K562 (cell line): ENCODE data around the gene ZSCAN25. TPM values are rescaled to one million over a fixed set of nuclear protein-coding genes. Genes with fewer than 3 reads are reported as not detected.
A peak's percentile ranks its signal among the peaks of the same experiment; 100 is the strongest.

Source experiments
- BDP1 ChIP-seq: IDR thresholded peaks from 3 replicates; pipeline ENCODE4 v1.6.1; 2011; ENCODE audit not compliant: insufficient read length, insufficient read depth
- HMG20A ChIP-seq: fragments of 450-650 bp; formaldehyde crosslinking; conservative IDR thresholded peaks from 2 replicates; pipeline ENCODE4 v1.4.0; 2020; ENCODE audit warnings: mild to moderate bottlenecking, mixed read lengths
- JUNB ChIP-seq: fragments of 450-650 bp; formaldehyde crosslinking; conservative IDR thresholded peaks from 2 replicates; pipeline ENCODE4 v1.4.0; 2020; ENCODE audit warnings: mild to moderate bottlenecking
- MED1 ChIP-seq: sonication (generic); formaldehyde crosslinking; IDR thresholded peaks from 2 replicates; pipeline ENCODE4 v1.8.1; 2023; ENCODE audit warnings: missing genetic modification reagents, borderline replicate concordance
- POLR2B ChIP-seq: fragments of 450-650 bp; IDR thresholded peaks from 2 replicates; pipeline ENCODE4 v1.6.1; 2018; ENCODE audit warnings: low read depth; ENCODE audit not compliant: partially characterized antibody
- RBM17 ChIP-seq: fragments of 200-400 bp; formaldehyde crosslinking; IDR thresholded peaks from 2 replicates; pipeline ENCODE4 v1.6.1; 2017; ENCODE audit warnings: low read depth, mild to moderate bottlenecking, low read length, borderline replicate concordance
- ZC3H8 ChIP-seq: fragments of 450-650 bp; IDR thresholded peaks from 2 replicates; pipeline ENCODE4 v1.6.1; 2017
- ZNF436 ChIP-seq: fragments of 250-450, 450-650 bp; sonication (Bioruptor Pico); formaldehyde crosslinking; IDR thresholded peaks from 2 replicates; pipeline ENCODE4 v1.7.0; 2020; ENCODE audit warnings: mild to moderate bottlenecking
- polyA plus RNA-seq, 8 experiments: library from polyadenylated mRNA; depleted of rRNA in 4 of 8; stranded (reverse) in 5 of 8; unstranded in 3 of 8; fragments of >200 nt; fragmentation: Nextera tagmentation in 2 of 8; fragmentation: Illumina TruSeq in 1 of 8; extraction: Ambion mirVana in 2 of 8; extraction: Trizol in 1 of 8; gene quantifications; 2 replicates each; pipeline versions ENCODE4 v1.2.1 to v1.2.3, GENCODE V29; 2011 to 2014; ENCODE audit warnings: inconsistent platforms in 1 of 8, missing spikeins in 1 of 8
- total RNA-seq, 7 experiments: library from RNA; depleted of rRNA in 6 of 7; stranded (reverse); fragments of >200 nt in 6 of 7; fragmentation: Illumina TruSeq in 2 of 7; extraction: Trizol in 2 of 7; gene quantifications; 2 replicates each; pipeline versions ENCODE4 v1.2.1 to v1.2.3, GENCODE V29; 2011 to 2021; ENCODE audit warnings: low replicate concordance in 1 of 7
- TF ChIP-seq, protein P1 (sequence below): fragments of 250-450 bp; sonication (Bioruptor Pico); IDR thresholded peaks from 2 replicates; pipeline ENCODE4 v1.5.0; 2021; ENCODE audit warnings: mild to moderate bottlenecking, moderate library complexity
- TF ChIP-seq, protein P2 (sequence below): fragments of 250-450 bp; sonication (Bioruptor Pico); IDR thresholded peaks from 2 replicates; pipeline ENCODE4 v1.5.0; 2022; ENCODE audit warnings: mild to moderate bottlenecking

The ZSCAN25 gene
- total and polyA plus RNA-seq, 9 of the 15 experiments (the other 6 are each of a cell fraction or from before 2014, with no cell fraction given): 0.94 to 18.4 (median 12.8) TPM

DNA sequence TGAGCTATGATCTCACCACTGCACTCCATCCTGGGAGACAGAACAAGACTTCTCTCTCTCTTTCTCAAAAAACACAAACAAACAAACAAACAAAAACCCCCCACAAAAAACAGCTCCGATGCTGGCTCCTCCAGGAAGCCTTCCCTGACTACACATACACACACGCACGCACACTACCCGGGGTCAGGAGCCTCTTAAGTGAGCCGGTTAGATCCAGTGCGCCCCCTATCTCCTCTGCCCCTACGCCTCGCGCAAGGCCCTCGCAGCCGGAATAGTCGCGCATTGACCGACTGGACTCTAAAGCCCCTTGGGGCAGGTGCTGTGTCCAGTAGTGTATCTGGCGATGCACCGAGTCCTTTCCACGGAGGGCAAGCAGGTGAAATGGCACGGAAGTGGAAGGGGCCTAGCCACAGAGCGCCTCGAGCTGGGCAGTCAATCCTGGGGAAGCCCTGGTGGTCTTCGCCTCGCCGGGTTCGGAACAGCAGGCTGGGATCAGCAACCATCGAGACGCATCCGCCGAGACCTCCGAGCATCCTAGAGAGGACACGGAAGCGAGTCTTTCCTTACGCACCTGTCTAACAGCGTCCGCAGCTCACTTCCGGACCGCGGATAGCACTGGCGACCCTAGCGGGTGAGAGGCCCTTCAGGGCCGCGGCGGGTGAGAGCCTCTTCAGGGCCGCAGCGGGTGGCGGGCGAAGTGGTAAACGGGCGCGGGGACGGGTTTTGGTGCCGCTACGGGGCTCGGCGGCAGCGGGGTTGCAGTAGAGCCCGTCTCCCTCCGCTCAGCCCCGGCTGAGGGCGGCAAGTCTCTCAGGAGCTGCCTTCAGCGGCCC lies at the start of gene ZSCAN25 (continued):
- TF ChIP-seq, protein P1, sequence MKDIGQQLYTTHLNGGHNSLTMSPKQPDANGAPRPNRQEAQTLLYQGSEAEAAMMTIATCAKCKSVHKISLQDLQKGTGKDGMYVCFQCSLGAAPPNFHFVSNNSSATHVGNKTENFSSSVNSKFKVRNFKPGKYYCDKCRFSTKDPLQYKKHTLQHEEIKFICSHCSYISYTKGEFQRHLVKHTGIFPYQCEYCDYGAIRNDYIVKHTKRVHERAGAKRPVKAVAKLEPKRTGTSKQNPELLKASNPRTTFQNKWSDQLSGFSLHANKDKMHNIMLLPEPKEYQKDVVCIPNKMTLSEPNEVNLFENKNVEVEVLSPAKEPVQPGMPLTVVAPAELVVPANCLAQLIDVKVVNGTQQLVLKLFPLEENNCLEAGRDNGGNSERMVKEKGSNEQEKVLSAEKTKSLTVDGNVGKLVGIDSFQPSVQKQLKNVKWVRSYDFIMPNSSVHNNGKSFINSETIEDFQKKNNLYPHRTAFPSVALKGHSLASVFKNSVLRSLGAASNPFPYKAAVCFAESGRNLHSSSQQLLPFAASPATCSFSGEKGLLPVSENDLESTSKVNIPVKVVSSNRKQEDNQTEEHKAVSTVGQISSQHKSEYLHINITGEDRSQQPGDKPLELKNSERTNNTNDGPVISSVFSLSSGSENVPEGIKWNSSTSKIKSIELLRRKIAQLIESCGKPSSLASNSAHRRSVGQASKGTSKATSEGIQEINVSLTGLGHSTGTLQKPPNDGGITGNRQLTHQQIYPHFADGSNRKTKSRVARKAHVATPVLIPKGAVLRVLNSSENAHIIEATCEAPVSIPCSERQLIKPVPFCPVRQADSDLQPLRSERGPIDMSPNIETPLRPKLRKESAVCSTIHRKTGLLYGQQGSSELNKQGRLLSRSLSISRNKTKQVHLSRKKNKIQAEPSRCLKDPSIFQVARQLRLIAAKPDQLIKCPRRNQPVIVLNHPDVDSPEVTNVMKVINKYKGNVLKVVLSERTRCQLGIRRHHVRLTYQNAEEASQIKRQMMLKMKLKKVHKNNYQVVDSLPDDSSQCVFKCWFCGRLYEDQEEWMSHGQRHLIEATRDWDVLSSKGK (CRISPR knock-in tag): no peak
- peak; percentile 95 for TF ChIP-seq POLR2B
- TF ChIP-seq HMG20A (CRISPR knock-in tag): no peak
- no peak for TF ChIP-seq BDP1
- no peak for TF ChIP-seq RBM17
- TF ChIP-seq, protein P2, sequence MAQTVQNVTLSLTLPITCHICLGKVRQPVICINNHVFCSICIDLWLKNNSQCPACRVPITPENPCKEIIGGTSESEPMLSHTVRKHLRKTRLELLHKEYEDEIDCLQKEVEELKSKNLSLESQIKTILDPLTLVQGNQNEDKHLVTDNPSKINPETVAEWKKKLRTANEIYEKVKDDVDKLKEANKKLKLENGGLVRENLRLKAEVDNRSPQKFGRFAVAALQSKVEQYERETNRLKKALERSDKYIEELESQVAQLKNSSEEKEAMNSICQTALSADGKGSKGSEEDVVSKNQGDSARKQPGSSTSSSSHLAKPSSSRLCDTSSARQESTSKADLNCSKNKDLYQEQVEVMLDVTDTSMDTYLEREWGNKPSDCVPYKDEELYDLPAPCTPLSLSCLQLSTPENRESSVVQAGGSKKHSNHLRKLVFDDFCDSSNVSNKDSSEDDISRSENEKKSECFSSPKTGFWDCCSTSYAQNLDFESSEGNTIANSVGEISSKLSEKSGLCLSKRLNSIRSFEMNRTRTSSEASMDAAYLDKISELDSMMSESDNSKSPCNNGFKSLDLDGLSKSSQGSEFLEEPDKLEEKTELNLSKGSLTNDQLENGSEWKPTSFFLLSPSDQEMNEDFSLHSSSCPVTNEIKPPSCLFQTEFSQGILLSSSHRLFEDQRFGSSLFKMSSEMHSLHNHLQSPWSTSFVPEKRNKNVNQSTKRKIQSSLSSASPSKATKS (CRISPR knock-in tag): no peak
- TF ChIP-seq MED1: no peak
- 0 out of 2 replicates have a peak, but pooled peaks have one; percentile 70 for TF ChIP-seq ZC3H8
- TF ChIP-seq JUNB (CRISPR knock-in tag): no peak
- peak; percentile 97 for TF ChIP-seq ZNF436 (CRISPR knock-in tag)
